Transverse colon (tissue), 4 donors: ENCODE measurements around the gene ZNF408. TPM values are rescaled to one million over a fixed set of nuclear protein-coding genes. Genes with fewer than 3 reads are reported as not detected.

Experiments
- DNase-seq: peaks from one replicate; pipeline ENCODE4 v3.0.0-alpha.2; 2019
- H3K27ac ChIP-seq, 4 donors: fragments of 200-600 bp; sonication (generic); 2 replicates each; pipeline ENCODE4 v1.5.1; 2016 to 2018; ENCODE audit warnings: inconsistent platforms in 4 of 4
- H3K27me3 ChIP-seq: fragments of 200-600 bp; sonication (generic); 2 replicates; pipeline ENCODE4 v1.5.1; 2017; ENCODE audit warnings: inconsistent platforms
- H3K36me3 ChIP-seq, 4 donors: fragments of 200-600 bp; sonication (generic); 2 replicates each; pipeline ENCODE4 v1.5.1; 2017 to 2019; ENCODE audit warnings: inconsistent platforms in 4 of 4
- H3K4me1 ChIP-seq, 4 donors: fragments of 200-600 bp; sonication (generic); 2 replicates each; pipeline ENCODE4 v1.5.1; 2017 to 2020; ENCODE audit warnings: inconsistent platforms in 4 of 4
- H3K4me3 ChIP-seq, 4 donors: fragments of 200-600 bp; sonication (generic); 1 replicate in 1 of 4; 2 replicates in 3 of 4; pipeline versions ENCODE4 v1.5.1 to v1.6.1; 2017 to 2019; ENCODE audit warnings: inconsistent platforms in 4 of 4
- H3K9me3 ChIP-seq, 2 donors: fragments of 200-600 bp; sonication (generic); 2 replicates each; pipeline ENCODE4 v1.5.1; 2017 to 2019; ENCODE audit warnings: inconsistent platforms in 2 of 2
- CTCF ChIP-seq, 5 experiments: fragments of 200-600 bp in 3 of 5; fragments of 450-650 bp in 2 of 5; sonication (generic) in 3 of 5; IDR thresholded peaks; 1 replicate in 2 of 5; 2 replicates in 3 of 5; pipeline ENCODE4 v1.5.1; 2016 to 2017; ENCODE audit warnings: antibody characterized with exemption in 5 of 5, inconsistent platforms in 3 of 5, mild to moderate bottlenecking in 2 of 5, moderate library complexity in 1 of 5
- EP300 ChIP-seq: sonication (generic); formaldehyde crosslinking; IDR thresholded peaks from one replicate; pipeline ENCODE4 v1.6.1; 2017; ENCODE audit warnings: antibody characterized with exemption, low read depth
- POLR2A ChIP-seq: fragments of 450-650 bp; IDR thresholded peaks from one replicate; pipeline ENCODE4 v1.6.1; 2016; ENCODE audit warnings: antibody characterized with exemption, mild to moderate bottlenecking, moderate library complexity
- POLR2AphosphoS5 ChIP-seq, 3 donors: sonication (generic); formaldehyde crosslinking; IDR thresholded peaks; one replicate each; pipeline ENCODE4 v1.6.1; 2016; ENCODE audit warnings: antibody characterized with exemption in 3 of 3
- whole genome bisulfite sequencing, 2 donors: methylation state at CpG; one replicate each; pipeline ENCODE4 v1.1.5; 2018; ENCODE audit warnings: low coverage in 1 of 2; 5-methylcytosine and 5-hydroxymethylcytosine counted together
- in situ Hi-C, 4 donors: fragments of 200-750 bp; cut with MboI; loops; one replicate each; pipeline versions ENCODE4 v1.15.0 to v1.15.1; 2017; ENCODE audit warnings: low sequenced_read_pairs in 3 of 4, low pct_ligation_motif_present in 1 of 4, low pct_unique_long_range_greater_than_20kb in 1 of 4
- intact Hi-C: fragments of 100-400 bp; cut with DNase I; formaldehyde crosslinking; loops from one replicate; pipeline ENCODE4 v1.15.1; 2023; ENCODE audit warnings: low total_unique reads
- total RNA-seq, 4 donors: library from RNA; depleted of rRNA; stranded (reverse); fragments of >200 nt; gene quantifications; one replicate each; pipeline ENCODE4 v1.1.0, GENCODE V29; 2016

Gene ZNF408
- total RNA-seq, 4 donors from 2014 or later, result 6.0 to 19.3 (median 10.0) TPM

- H3K36me3 ChIP-seq, result peaks cover 0 to 41% (median 17%) of the 10 kb centered on the region in 4 donors
- intact Hi-C loops, result no loop called here
- DNase-seq, result no peak
Measured at GRCh38 chr11:46678741-46679130, 22.1 kb upstream of the ZNF408 start.

GRCh38 chr11:46679241-46680163, 21.3 kb upstream of the ZNF408 start:
- no peak overlapping the region for H3K4me3 ChIP-seq
- intact Hi-C loops, result no loop called here
- H3K9me3 ChIP-seq, result no peaks in the 10 kb centered on the region
- TF ChIP-seq POLR2AphosphoS5 (IDR thresholded peaks at IDR 0.05), result no peak
- TF ChIP-seq EP300, result no peak
- no peak for TF ChIP-seq POLR2A
- TF ChIP-seq CTCF (IDR thresholded peaks at IDR 0.05), result no peak
- H3K27ac ChIP-seq, result no peak overlapping the region
- peaks cover 14 to 24% (median 20%) of the 10 kb centered on the region in 4 donors for H3K4me1 ChIP-seq
- no peaks in the 10 kb centered on the region for H3K27me3 ChIP-seq
- peaks cover 0 to 41% (median 17%) of the 10 kb centered on the region in 4 donors for H3K36me3 ChIP-seq
- in situ Hi-C loops, result no loop called here
- 84 to 100% methylated on average over 1 to 23 of the region's 26 CpGs for WGBS, 2 donors
- DNase-seq, result no peak

More at GRCh38 chr11:46678741-46679130, 22.1 kb upstream of the ZNF408 start:
- TF ChIP-seq EP300 (no peak), CTCF (IDR thresholded peaks at IDR 0.05) (no peak), POLR2A (no peak), POLR2AphosphoS5 (IDR thresholded peaks at IDR 0.05) (no peak)
- WGBS, 2 donors, result 94% methylated on average over 9 of the region's 9 CpGs; no CpG with 5 or more reads in 1 of the 2 donors
- Histone ChIP-seq H3K9me3 (no peaks in the 10 kb centered on the region), H3K27ac (no peak overlapping the region), H3K27me3 (no peaks in the 10 kb centered on the region), H3K4me3 (no peak overlapping the region), H3K4me1 (peaks cover 21 to 31% (median 25%) of the 10 kb centered on the region in 4 donors)
- in situ Hi-C loops, result no loop called here

- Histone ChIP-seq H3K27me3 (no peaks in the 10 kb centered on the region), H3K27ac (no peak overlapping the region), H3K9me3 (no peaks in the 10 kb centered on the region), H3K4me1 (peaks cover 9 to 19% (median 13%) of the 10 kb centered on the region in 4 donors), H3K36me3 (peaks cover 0 to 41% (median 17%) of the 10 kb centered on the region in 4 donors), H3K4me3 (no peak overlapping the region)
- in situ Hi-C loops, result no loop called here
- intact Hi-C loops, result no loop called here
- no peak for TF ChIP-seq CTCF (IDR thresholded peaks at IDR 0.05)
- no peak for TF ChIP-seq POLR2AphosphoS5 (IDR thresholded peaks at IDR 0.05)
- no peak for TF ChIP-seq POLR2A
- TF ChIP-seq EP300, result no peak
- 94% methylated on average over 20 of the region's 21 CpGs; no CpG with 5 or more reads in 1 of the 2 donors for WGBS, 2 donors
- DNase-seq, result no peak
Measured at GRCh38 chr11:46680164-46680760, 20.6 kb upstream of the ZNF408 start.

- DNase-seq, result no peak
- in situ Hi-C loops, result no loop called here
- H3K4me1 ChIP-seq, result peaks cover 3 to 13% (median 7%) of the 10 kb centered on the region in 4 donors
- H3K27ac ChIP-seq, result no peak overlapping the region
- intact Hi-C loops, result no loop called here
- H3K27me3 ChIP-seq, result no peaks in the 10 kb centered on the region
- no peak for TF ChIP-seq POLR2AphosphoS5 (IDR thresholded peaks at IDR 0.05)
- TF ChIP-seq CTCF (IDR thresholded peaks at IDR 0.05), result no peak
- TF ChIP-seq EP300, result no peak
- no peak for TF ChIP-seq POLR2A
- H3K4me3 ChIP-seq, result no peak overlapping the region
- peaks cover 0 to 41% (median 17%) of the 10 kb centered on the region in 4 donors for H3K36me3 ChIP-seq
- 93% methylated on average over 22 of the region's 22 CpGs; no CpG with 5 or more reads in 1 of the 2 donors for WGBS, 2 donors
- no peaks in the 10 kb centered on the region for H3K9me3 ChIP-seq
Measured at GRCh38 chr11:46680815-46681214, 20.0 kb upstream of the ZNF408 start.
